ENCODE results near the gene KLRK1.

DNA sequence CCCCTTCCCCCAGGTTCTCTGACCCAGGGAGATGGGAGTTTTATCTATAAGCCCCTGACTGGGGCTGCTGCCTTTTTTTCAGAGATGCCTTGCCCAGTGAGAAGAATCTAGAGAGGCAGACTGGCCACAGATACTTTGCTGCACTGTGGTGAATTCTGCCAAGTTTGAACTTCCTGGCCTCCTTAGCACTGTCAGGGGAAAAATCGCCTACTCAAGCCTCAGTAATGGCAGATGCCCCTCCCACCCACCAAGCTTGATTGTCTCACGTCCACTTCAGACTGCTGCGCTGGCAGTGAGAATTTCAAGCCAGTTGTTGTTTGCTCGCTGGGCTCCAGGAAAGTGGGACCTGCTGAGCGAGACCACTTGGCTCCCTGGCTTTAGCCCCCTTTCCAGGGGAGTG is 31.7 kb downstream of the KLRK1 start:
- TF ChIP-seq, protein P1, sequence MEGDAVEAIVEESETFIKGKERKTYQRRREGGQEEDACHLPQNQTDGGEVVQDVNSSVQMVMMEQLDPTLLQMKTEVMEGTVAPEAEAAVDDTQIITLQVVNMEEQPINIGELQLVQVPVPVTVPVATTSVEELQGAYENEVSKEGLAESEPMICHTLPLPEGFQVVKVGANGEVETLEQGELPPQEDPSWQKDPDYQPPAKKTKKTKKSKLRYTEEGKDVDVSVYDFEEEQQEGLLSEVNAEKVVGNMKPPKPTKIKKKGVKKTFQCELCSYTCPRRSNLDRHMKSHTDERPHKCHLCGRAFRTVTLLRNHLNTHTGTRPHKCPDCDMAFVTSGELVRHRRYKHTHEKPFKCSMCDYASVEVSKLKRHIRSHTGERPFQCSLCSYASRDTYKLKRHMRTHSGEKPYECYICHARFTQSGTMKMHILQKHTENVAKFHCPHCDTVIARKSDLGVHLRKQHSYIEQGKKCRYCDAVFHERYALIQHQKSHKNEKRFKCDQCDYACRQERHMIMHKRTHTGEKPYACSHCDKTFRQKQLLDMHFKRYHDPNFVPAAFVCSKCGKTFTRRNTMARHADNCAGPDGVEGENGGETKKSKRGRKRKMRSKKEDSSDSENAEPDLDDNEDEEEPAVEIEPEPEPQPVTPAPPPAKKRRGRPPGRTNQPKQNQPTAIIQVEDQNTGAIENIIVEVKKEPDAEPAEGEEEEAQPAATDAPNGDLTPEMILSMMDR (IDR thresholded peaks at IDR 0.05) = no peak
- TF ChIP-seq, protein P2, sequence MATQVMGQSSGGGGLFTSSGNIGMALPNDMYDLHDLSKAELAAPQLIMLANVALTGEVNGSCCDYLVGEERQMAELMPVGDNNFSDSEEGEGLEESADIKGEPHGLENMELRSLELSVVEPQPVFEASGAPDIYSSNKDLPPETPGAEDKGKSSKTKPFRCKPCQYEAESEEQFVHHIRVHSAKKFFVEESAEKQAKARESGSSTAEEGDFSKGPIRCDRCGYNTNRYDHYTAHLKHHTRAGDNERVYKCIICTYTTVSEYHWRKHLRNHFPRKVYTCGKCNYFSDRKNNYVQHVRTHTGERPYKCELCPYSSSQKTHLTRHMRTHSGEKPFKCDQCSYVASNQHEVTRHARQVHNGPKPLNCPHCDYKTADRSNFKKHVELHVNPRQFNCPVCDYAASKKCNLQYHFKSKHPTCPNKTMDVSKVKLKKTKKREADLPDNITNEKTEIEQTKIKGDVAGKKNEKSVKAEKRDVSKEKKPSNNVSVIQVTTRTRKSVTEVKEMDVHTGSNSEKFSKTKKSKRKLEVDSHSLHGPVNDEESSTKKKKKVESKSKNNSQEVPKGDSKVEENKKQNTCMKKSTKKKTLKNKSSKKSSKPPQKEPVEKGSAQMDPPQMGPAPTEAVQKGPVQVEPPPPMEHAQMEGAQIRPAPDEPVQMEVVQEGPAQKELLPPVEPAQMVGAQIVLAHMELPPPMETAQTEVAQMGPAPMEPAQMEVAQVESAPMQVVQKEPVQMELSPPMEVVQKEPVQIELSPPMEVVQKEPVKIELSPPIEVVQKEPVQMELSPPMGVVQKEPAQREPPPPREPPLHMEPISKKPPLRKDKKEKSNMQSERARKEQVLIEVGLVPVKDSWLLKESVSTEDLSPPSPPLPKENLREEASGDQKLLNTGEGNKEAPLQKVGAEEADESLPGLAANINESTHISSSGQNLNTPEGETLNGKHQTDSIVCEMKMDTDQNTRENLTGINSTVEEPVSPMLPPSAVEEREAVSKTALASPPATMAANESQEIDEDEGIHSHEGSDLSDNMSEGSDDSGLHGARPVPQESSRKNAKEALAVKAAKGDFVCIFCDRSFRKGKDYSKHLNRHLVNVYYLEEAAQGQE (IDR thresholded peaks at IDR 0.05; ENCODE audit: insufficient read depth in 1 of 2, low read depth in 2 of 2, low read length in 1 of 2) = no peak
- TF ChIP-seq TCF7L2 (IDR thresholded peaks at IDR 0.05; ENCODE audit: low read depth, low read length) (no peak), SIN3A (IDR thresholded peaks at IDR 0.05; ENCODE audit: borderline replicate concordance, insufficient read depth, low read depth, low read length) (no peak), POLR2AphosphoS5 (IDR thresholded peaks at IDR 0.05; ENCODE audit: low read depth, low read length) (no peak)
